Muscle of arm (tissue), 14 donors: ENCODE measurements around the gene ESRP2. TPM values are rescaled to one million over a fixed set of nuclear protein-coding genes. Genes with fewer than 3 reads are reported as not detected.

Experiments used
- DNase-seq: peaks from one replicate; pipeline ENCODE4 v3.0.0-alpha.2; 2013
- long read RNA-seq, 11 donors: transcript quantifications; one replicate each; lab custom pipeline, GENCODE V29; 2026
- polyA plus RNA-seq, 12 donors: library from polyadenylated mRNA; unstranded; fragments of 120-200 nt; gene quantifications; one replicate each; pipeline ENCODE4 v1.2.1, GENCODE V29; 2013; ENCODE audit not compliant: insufficient read length in 12 of 12

The ESRP2 gene
- polyA plus RNA-seq: 10 to 100 TPM in 1 of 12 donors, 1 to 10 TPM in 4, under 1 TPM in 6, not detected in 1; 0.31 to 31.4 (median 0.78) TPM
- long read RNA-seq, donor 1, partial matches to known transcripts: 6 of 9 reads
- long read RNA-seq, donor 1, other reads (novel, unspliced or antisense): 0 of 9 reads
- long read RNA-seq, donor 2: 0 reads
- long read RNA-seq, donor 3: 0 reads
- long read RNA-seq, donor 4: 0 reads
- long read RNA-seq, donor 5: 0 reads
- long read RNA-seq, donor 6: 0 reads
- long read RNA-seq, donor 7: 0 reads
- long read RNA-seq, donor 8: 0 reads
- long read RNA-seq, donor 9: 0 reads
- long read RNA-seq, donor 10: 0 reads
- long read RNA-seq, donor 11: 0 reads

- no peak for DNase-seq
These were observed at the start of gene ESRP2 for GRCh38 chr16:68235887-68236136. TSS of gene ESRP2 (minus strand) at chr16:68236127. CDS start at chr16:68236045, 82 bp downstream.

GRCh38 chr16:68285683-68286082, 49.8 kb upstream of the ESRP2 start:
- no peak for DNase-seq

- DNase-seq: no peak
These were observed 48.9 kb upstream of the ESRP2 start for GRCh38 chr16:68284847-68285246.

GRCh38 chr16:68283801-68284598, 48.1 kb upstream of the ESRP2 start:
- no peak for DNase-seq

GRCh38 chr16:68283346-68283745, 47.4 kb upstream of the ESRP2 start:
- DNase-seq: no peak

- DNase-seq: no peak
These were observed 46.1 kb upstream of the ESRP2 start for GRCh38 chr16:68282064-68282452.

GRCh38 chr16:68281368-68282063, 45.6 kb upstream of the ESRP2 start:
- no peak for DNase-seq

GRCh38 chr16:68279726-68280558, 44.0 kb upstream of the ESRP2 start:
- no peak for DNase-seq

- no peak for DNase-seq
These were observed 40.3 kb upstream of the ESRP2 start for GRCh38 chr16:68276223-68276622.

- DNase-seq: no peak
These were observed 39.8 kb upstream of the ESRP2 start for GRCh38 chr16:68275611-68276191.

GRCh38 chr16:68274441-68274840, 38.5 kb upstream of the ESRP2 start:
- DNase-seq: no peak

GRCh38 chr16:68273896-68274295, 38.0 kb upstream of the ESRP2 start:
- no peak for DNase-seq

- no peak for DNase-seq
These were observed 37.5 kb upstream of the ESRP2 start for GRCh38 chr16:68273459-68273858.

GRCh38 chr16:68272507-68273209, 36.7 kb upstream of the ESRP2 start:
- no peak for DNase-seq

- no peak for DNase-seq
These were observed 34.4 kb upstream of the ESRP2 start for GRCh38 chr16:68270353-68270752.

- DNase-seq: no peak
These were observed 33.9 kb upstream of the ESRP2 start for GRCh38 chr16:68269793-68270192.

- no peak for DNase-seq
These were observed 31.9 kb upstream of the ESRP2 start for GRCh38 chr16:68267612-68268405.

GRCh38 chr16:68265078-68265920, 29.4 kb upstream of the ESRP2 start:
- DNase-seq: peak; percentile 25
